HG02938 (cell line): Measurements from ENCODE around the gene NLGN1.

Experiments
- ATAC-seq: cut with Tn5 transposase; IDR thresholded peaks from one replicate; pipeline ENCODE4 v1.9.1; 2021; ENCODE audit warnings: mild to moderate bottlenecking, moderate library complexity; ENCODE audit not compliant: unreplicated experiment

The NLGN1 gene

DNA sequence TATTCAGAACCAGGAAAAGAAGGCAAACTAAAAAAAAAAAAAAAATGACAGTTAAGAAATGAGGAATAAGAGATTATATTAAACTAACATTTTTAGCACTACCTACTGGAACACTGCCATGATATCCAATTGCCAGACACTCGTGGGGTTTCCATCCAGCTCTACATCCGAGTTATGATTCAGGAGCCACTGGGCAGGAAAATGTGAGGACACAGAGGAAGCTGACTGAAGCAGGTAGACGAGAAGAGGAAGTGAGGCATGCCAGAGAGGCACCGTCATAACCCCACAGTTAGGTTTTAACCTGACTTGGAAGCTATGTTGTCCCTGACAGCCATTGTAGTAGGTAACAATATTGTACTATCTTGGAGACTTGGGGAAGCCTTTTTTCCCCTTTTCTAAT, 495.0 kb downstream of the NLGN1 start:
- ATAC-seq = no peak

DNA sequence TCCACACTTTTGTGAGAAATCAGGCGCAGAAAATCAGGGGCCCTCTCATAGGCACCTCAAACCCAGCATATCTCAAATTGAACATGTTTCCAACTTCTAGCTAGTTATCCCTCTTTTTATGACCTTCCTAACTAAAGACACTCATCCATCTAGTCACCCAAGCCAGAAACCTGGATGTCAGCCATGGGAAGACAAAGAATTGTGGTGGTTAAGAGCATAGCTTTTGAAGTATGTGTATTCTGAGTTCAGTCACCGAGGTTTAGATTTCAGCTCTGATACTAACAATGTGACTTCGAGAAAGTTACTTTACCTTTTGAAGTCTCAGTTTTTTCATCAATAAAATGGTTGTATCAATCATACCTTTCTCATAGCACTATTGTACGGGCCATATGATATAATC, 495.5 kb downstream of the NLGN1 start:
- no peak for ATAC-seq

DNA sequence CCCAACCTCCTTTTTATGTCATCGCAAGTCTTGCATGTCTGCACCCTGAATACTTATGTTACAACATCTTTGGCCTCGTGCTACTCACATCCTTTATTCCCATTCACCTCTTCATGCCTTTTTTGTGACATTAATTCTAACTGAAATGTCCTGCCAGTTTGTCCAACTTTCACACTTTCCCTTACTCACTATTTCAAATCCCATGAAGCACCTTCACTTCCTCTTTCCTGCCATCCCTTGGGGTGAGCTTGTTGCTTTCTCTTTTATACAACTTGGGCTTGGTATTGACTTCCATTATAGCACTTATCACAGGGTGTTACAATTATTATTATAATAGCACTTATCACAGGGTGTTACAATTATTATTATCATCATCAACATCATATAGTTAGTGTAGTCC, 496.3 kb downstream of the NLGN1 start:
- ATAC-seq = no peak

DNA sequence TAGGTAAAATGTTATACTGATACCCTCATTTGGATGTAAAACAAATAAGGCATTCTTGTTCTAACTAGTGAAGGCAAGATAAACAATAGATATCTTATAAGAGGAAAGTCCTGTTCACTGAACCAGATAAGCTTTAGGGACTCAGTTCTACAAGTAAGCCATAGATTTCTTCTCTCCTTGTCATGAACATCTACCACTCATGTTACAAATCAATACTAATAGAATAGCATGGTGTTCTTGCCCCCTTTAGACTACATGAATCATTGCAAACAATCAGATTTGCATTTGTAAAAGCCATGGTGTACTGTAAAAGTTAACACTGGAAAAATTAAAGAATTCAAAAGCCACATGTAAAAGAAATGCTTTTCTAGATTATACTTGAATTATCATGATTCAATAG, 500.1 kb downstream of the NLGN1 start:
- no peak for ATAC-seq

DNA sequence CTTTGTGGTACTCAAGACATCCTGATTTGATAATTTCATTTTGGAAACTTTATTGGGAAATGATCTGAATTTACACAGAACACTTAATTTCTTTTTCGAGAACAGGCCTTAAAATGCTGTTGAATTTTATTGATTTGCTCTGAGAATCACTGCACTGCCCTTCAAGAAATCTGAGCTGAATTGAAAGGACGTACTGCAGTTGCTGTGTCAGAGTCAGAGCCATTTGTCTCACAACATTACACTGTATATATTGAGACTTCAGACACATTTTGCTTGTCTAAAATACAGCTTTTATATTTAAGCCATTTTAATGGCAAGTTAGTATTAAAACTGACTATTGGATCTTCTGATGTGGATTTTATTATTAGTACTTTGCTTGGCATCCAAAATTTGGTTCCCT, 504.1 kb downstream of the NLGN1 start:
- no peak for ATAC-seq

DNA sequence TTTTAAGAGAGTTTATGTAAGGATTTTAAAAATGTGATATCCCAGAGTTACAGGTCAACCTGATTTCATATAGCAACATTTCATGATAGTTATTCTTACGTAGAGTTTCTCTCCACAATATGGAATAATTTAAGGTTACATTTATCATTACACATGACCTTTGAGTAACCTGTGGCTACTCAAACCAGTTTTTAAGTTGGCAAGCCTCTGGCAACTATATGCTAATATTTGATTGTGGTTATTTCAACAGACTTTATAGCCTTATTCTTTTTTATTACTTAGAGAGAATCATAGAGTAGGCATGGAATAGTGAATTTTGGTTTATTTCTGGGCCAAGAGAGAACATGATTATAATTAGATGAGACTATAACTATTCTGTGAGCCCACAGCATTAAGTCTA, 504.9 kb downstream of the NLGN1 start:
- no peak for ATAC-seq

DNA sequence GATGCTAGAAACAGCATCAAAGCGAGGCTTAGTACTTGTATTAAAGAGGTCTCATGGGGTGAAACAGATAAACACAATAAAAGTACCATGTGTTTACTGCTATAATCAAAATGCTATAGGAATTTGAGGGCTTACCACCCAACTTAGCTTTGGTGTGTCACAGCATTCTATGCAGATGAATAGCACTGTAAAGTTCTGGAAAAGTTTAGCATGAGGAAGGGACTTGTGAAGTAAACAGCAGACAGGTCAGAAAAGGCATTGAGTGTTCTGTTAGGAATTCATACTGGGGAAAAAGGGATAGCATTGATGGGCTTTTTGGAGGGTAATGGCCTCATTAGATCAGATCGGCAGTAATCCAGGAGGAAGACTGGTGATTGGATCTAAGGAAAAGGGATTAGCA, 505.3 kb downstream of the NLGN1 start:
- ATAC-seq = no peak

DNA sequence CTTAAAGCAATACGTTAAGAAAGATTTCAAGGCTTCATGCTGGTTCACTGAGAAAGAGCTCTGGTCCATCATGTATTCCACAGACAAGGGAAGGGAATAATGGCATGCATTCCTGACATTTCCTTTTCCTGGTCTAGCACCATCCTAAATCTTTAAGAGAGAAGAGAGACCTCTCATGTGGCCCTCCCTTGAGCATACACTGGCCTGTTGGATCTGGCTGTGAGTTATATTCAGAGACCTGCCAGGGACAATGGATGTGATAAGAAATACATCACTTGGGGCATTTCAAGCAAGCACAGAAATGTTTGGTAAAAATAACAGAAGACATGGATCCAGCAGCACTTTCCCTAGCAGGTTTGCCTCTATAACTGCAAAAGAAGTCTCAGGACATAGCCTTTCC, 507.8 kb downstream of the NLGN1 start:
- no peak for ATAC-seq

DNA sequence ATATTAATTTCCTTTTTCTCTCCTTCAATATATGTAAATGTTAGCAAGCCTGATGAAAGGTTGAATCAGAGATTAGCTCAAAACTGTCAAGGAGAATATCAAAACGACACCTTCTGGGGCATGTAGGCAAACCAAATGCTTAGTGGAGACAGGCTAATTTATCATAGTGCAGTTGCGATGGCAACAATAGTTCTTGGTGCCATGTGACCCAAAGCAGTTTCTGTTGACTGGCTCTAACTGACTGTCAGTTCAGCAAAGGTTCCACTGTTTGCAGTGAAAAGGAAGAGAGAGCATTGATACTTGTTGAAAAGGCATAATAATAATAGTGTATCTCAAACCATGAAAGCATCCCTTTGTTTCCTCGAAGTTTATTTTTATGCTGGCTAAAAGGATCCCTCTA, 513.9 kb downstream of the NLGN1 start:
- no peak for ATAC-seq

DNA sequence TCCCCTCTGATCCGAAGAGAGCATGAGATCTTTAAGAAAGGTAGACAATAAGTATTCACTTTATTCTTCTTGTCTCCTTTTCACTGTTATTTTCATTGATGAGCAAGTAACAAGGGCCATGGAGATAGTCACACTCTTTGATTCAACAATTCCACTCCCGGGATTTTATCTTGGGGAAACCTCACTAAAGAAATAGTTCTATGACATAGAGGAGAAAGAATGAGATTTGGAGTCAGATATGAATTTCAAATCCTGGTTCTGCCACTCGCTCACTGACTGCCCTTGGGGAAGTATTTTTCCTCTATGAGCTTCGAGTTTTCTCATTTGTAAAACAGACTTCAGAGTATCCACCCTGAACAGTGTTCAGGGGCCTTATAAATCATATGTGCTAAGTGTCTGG, 514.6 kb downstream of the NLGN1 start:
- ATAC-seq = no peak

DNA sequence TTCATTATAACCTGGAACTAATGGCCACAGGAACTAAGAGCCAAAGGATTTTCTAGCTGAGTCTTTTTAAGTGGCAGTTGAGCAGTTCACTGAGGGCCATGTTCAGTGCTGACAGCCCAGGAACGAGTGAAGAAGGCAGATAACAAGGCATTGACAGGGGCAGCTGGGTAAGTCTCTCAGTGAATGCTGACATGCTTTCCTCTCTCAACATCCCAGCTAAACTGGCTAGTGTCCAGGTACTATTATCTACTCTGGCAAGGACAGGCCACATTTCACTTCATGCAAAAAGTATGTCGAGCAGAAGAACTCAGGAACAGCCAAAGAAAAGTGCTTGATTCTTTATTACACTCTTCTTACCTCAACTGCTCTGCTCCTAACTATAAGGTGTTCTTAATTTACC, 515.9 kb downstream of the NLGN1 start:
- no peak for ATAC-seq

DNA sequence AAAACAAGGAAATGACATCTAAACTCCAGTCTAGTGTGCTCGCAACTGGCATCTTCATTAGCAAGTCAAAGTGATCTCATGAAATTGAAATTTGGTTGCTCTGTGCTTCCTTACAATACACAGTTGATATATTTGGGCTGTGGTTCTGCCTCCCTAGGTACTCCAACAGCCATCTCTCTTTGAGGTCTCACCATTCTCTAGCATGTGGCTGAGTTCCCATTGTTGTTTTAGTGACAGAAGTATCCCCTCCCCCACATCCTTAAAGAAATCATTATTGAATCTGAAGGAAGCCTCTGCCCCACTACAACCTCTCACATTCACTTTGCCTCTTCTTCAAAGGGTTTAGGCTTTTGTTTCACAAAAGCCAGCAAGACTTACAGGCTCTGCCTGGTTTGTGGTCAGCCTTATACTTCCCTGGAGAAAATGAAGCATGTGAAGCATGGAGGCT, 516.5 kb downstream of the NLGN1 start:
- ATAC-seq = no peak

DNA sequence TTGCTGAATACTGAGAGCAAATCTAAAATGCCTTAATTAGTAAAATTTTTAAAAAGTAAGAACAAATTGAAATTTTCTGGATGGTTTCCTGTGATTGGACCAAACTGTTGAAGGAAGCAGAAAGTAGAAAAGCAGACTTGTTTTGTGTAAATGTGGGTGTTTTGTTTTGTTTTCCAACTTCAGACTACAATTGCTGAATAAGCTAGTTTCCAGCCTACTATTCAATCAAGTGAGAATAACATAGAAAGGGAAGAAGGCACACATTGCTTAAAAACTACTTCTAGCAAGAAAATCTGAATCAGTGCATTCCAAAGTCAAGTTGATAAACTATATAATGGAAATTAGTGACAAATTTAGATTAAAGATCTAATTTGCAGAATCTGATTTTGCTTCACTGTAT, 519.3 kb downstream of the NLGN1 start:
- no peak for ATAC-seq

DNA sequence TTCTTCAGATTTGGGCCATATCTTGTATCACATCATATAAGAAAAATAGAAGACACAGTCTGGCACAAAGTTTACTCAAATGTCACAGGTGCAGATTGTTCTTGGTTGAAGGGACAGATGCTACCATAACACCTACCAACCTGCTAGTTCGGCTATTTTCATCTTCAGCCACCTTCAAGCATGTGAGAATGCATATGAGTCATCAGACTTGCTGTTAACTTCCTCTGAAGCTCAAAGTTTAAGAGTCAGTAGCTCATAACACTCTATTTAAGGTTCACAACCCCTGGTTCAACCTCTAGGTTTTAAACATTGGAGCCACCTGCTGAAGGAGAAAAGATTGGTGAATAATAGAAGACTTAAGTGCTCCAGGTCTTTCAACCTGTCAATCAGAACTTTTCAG, 522.8 kb downstream of the NLGN1 start:
- ATAC-seq = no peak

DNA sequence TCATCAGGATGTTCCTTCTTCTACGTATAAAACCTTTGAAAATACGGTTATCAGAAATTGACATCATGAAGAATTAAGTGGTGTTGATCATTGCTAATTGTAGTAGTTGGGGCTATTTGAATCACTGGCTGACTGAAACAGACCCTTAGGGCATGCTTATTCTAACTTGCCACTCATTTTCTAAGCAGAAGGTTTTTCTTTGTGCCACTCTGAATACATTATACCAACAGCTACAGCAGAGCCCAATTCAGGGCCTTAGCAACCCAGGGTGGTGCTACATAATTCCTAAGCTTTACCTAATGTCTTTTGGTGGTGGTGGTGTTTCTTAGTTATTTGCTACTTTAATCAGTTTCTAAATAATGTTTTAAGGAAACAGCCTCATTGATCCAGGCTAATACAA, 524.2 kb downstream of the NLGN1 start:
- ATAC-seq = no peak

DNA sequence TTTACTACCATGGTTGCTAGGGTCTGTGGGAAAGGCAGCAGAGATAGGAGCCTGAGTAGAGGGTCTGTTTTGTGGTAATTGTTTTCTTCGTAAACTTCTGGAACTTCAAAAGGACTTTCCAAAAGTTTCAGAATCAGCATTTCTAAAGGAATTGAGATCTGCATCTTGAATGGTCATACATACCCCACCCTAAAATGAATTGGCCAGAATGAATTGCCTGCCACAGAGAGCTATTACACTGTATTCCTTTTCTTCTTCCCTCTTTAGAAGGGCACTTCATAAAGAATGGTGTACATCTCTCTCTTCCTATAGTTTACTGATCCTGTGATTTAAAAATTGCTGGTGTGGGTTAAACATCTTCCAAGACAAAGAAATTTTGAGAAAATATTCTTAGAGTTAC, 525.7 kb downstream of the NLGN1 start:
- no peak for ATAC-seq

DNA sequence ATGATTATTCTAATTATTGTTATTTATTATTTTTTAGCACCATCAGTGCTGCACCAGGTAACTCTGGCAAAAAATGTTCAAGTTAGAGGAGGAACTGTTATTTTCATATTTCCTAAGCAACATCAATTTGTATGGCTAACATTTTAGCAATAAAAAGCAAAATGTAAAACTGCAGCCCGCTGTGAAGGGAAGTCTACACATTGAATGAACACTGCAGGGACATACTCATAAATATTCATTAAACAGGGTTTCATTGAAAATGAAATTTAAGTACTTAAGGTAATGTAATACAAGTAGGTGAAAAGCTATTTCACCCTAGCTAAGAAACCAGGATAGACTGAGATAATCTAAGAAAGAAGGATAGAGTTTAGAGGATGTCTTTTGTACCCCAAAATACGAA, 532.7 kb downstream of the NLGN1 start:
- ATAC-seq = no peak

DNA sequence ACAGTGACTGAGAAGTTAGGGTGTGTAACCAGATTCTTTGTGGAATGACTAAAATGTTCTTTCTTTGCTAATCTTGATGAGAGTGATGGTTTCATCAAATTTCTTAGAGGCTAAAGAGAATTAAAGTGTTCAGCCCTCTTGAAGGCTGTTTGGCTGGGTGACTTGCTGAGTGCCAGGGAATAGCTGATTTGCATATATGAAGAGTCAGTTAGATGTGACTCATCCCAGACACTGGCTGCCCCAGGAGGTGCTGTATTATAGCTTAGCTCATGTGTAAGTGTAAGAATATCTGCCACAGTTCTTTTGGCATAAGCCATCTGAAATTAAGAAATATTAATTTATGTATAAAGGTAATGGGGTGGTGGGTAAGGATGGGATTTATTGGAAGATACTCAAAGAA, 535.1 kb downstream of the NLGN1 start:
- peak; percentile 64 for ATAC-seq

DNA sequence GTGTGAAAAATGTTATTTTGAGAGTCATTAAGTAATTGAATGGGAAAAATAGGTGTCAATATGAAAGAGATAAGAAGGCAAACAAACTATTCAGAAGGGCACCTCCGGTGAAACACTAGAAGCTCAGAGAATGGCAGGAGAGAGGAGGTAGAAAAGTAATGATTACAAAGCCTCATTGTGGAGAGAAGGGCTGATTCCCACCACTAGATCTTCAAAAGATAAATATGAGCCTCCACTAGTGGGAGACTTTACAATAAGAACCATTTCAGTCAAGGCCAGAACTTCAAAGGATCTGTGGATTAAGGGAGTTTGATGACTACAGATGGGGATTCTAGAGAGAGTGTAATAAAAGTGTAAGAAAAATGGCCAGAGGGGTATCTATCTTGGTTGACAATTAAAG, 535.6 kb downstream of the NLGN1 start:
- ATAC-seq = no peak

DNA sequence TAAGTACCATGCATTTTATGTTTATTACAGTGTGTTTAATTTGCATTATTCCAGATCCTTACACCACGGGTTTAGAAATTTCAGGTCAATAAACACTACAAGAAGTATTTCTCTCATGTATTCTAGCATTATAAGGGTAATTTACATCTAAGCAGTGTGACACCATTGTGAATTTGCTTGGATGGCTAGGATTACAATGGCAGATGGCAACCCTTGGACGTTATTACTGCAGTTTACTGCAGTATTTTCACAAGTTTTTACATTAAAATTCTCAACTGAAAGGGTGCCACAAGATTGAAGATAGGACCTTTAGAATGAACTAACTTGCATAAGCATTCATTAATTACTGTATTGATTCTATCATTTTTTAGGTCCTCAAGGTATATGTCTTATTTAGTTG, 538.8 kb downstream of the NLGN1 start:
- no peak for ATAC-seq

DNA sequence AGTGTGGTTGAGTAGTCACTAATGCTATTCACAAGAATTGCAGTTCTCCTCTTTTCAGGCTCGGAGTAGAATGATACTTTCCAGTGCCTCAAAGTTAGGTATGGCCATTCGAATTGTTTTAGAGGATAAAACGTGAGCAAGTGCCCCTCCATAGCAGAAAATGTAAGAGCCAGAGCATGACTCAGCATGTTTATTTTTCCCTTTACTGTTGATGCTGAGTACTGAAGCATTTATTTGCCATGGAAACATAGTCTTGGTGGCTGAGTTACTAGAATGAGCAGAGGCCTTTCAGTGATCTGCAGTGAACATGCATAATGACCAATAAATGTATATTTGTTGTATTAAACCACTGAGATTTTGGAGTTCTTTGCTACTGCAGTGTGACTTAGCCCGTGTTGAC, 540.6 kb downstream of the NLGN1 start:
- no peak for ATAC-seq

DNA sequence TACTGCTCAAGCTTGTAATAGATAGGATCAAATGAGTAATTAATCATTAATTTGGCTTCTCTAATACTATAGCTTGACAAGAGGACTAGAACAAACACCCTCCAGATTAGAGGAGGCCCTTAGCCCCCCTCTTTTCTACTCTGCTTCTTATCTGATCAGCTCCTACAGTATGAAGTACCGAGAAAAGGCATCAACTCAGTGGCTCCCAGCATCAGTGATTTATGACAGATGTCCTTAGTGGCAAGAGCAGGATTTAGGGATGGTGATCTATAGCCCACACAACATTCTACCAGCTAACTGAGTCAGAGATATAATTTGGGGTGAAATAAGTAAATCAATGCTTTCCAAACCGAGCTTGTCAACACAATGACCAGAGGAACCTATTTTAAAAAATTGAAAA, 541.1 kb downstream of the NLGN1 start:
- no peak for ATAC-seq

DNA sequence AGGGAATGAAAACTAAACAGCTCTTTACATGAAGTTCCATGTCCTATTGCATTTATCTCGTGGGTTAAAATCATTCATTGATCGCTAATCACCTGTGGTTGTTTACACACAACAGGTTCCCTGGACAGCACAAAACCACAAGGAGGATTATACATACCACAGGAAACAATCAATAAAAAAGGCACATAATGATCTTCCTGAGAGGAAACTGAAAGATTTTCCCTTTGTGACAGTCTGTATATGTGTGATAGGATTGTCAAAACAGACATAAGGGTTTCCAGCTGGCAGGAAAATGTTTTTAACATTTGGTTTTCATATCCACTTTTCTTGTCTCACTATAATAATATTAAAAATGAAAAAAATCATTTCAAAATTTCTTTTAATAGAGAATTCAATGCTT, 541.8 kb downstream of the NLGN1 start:
- ATAC-seq = no peak

DNA sequence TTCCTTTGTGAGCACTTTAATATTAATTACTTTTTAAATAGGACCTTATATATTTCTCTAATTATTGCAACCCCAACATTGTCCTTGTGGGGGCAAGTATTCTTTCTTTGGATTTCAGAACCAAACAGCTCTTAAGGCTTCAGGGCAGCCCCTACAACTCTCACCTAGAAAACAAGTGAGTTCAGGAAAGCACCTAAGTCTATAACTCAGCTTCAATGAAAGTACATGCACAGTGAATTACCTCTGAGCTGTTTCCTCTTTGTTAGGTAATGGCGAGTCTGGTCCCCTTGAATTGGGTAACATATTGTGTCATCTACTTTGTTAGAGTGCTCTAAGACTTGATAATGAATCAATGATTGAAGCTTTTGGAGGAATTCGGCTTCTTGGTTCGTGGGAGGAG, 545.7 kb downstream of the NLGN1 start:
- ATAC-seq = no peak
